DOHH2 (cell line): Measurements from ENCODE around the gene PCDHB14.

ENCODE experiments used
- EZH2phosphoT487 ChIP-seq: fragments of 200-600 bp; sonication (generic); IDR thresholded peaks from 2 replicates; pipeline ENCODE4 v1.6.1; 2017; ENCODE audit warnings: borderline replicate concordance, mild to moderate bottlenecking, antibody characterized with exemption, low read length, moderate library complexity, mixed read lengths
- TF ChIP-seq, protein P1 (sequence below): fragments of 200-600 bp; sonication (generic); IDR thresholded peaks from one replicate; pipeline ENCODE4 v1.5.1; 2014; ENCODE audit warnings: antibody characterized with exemption, mild to moderate bottlenecking, low read depth, low read length; ENCODE audit not compliant: poor library complexity, severe bottlenecking

GRCh38 chr5:141180313-141180712 lies 42.8 kb upstream of the PCDHB14 start:
- TF ChIP-seq, protein P1, sequence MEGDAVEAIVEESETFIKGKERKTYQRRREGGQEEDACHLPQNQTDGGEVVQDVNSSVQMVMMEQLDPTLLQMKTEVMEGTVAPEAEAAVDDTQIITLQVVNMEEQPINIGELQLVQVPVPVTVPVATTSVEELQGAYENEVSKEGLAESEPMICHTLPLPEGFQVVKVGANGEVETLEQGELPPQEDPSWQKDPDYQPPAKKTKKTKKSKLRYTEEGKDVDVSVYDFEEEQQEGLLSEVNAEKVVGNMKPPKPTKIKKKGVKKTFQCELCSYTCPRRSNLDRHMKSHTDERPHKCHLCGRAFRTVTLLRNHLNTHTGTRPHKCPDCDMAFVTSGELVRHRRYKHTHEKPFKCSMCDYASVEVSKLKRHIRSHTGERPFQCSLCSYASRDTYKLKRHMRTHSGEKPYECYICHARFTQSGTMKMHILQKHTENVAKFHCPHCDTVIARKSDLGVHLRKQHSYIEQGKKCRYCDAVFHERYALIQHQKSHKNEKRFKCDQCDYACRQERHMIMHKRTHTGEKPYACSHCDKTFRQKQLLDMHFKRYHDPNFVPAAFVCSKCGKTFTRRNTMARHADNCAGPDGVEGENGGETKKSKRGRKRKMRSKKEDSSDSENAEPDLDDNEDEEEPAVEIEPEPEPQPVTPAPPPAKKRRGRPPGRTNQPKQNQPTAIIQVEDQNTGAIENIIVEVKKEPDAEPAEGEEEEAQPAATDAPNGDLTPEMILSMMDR, result no peak
- no peak for TF ChIP-seq EZH2phosphoT487
